Measurements from ENCODE around the gene RAPGEF4.

Gene RAPGEF4

GRCh38 chr2:173008786-173009185 lies 273.1 kb downstream of the RAPGEF4 start:
- no peak for TF ChIP-seq REST (IDR thresholded peaks at IDR 0.05; ENCODE audit: insufficient read depth in 1 of 2, low read depth in 2 of 2, low read length in 2 of 2)
- no peak for TF ChIP-seq FOXP2 (optimal IDR thresholded peaks at IDR 0.05; ENCODE audit: borderline replicate concordance, extremely low read depth, extremely low read length, insufficient read depth)
- TF ChIP-seq POLR2AphosphoS5 (IDR thresholded peaks at IDR 0.05; ENCODE audit: low read depth, low read length) = no peak
- no peak for TF ChIP-seq SIN3A (IDR thresholded peaks at IDR 0.05; ENCODE audit: borderline replicate concordance, insufficient read depth, low read length)
- no peak for TF ChIP-seq TAF1 (IDR thresholded peaks at IDR 0.05; ENCODE audit: borderline replicate concordance, insufficient read depth, low read length)

GRCh38 chr2:173010233-173010632 lies 274.6 kb downstream of the RAPGEF4 start:
- TF ChIP-seq FOXP2 (optimal IDR thresholded peaks at IDR 0.05; ENCODE audit: borderline replicate concordance, extremely low read depth, extremely low read length, insufficient read depth) = no peak
- no peak for TF ChIP-seq TAF1 (IDR thresholded peaks at IDR 0.05; ENCODE audit: borderline replicate concordance, insufficient read depth, low read length)
- no peak for TF ChIP-seq SIN3A (IDR thresholded peaks at IDR 0.05; ENCODE audit: borderline replicate concordance, insufficient read depth, low read length)
- no peak for TF ChIP-seq REST (IDR thresholded peaks at IDR 0.05; ENCODE audit: insufficient read depth in 1 of 2, low read depth in 2 of 2, low read length in 2 of 2)
- TF ChIP-seq POLR2AphosphoS5 (IDR thresholded peaks at IDR 0.05; ENCODE audit: low read depth, low read length) = no peak

- no peak for TF ChIP-seq REST (IDR thresholded peaks at IDR 0.05; ENCODE audit: insufficient read depth in 1 of 2, low read depth in 2 of 2, low read length in 2 of 2)
- TF ChIP-seq POLR2AphosphoS5 (IDR thresholded peaks at IDR 0.05; ENCODE audit: low read depth, low read length) = no peak
- no peak for TF ChIP-seq FOXP2 (optimal IDR thresholded peaks at IDR 0.05; ENCODE audit: borderline replicate concordance, extremely low read depth, extremely low read length, insufficient read depth)
- no peak for TF ChIP-seq TAF1 (IDR thresholded peaks at IDR 0.05; ENCODE audit: borderline replicate concordance, insufficient read depth, low read length)
Measured at GRCh38 chr2:173016451-173016850, 280.8 kb downstream of the RAPGEF4 start.

- no peak for TF ChIP-seq TAF1 (IDR thresholded peaks at IDR 0.05; ENCODE audit: borderline replicate concordance, insufficient read depth, low read length)
- no peak for TF ChIP-seq POLR2AphosphoS5 (IDR thresholded peaks at IDR 0.05; ENCODE audit: low read depth, low read length)
- TF ChIP-seq REST (IDR thresholded peaks at IDR 0.05; ENCODE audit: insufficient read depth in 1 of 2, low read depth in 2 of 2, low read length in 2 of 2) = no peak
- TF ChIP-seq FOXP2 (optimal IDR thresholded peaks at IDR 0.05; ENCODE audit: borderline replicate concordance, extremely low read depth, extremely low read length, insufficient read depth) = no peak
- TF ChIP-seq SIN3A (IDR thresholded peaks at IDR 0.05; ENCODE audit: borderline replicate concordance, insufficient read depth, low read length) = no peak
Measured at GRCh38 chr2:173017646-173018420, 282.2 kb downstream of the RAPGEF4 start.
